Dermis blood vessel endothelial cell (primary cell): Measurements from ENCODE around the gene CAPN10. TPM values are rescaled to one million over a fixed set of nuclear protein-coding genes. Genes with fewer than 3 reads are reported as not detected.

ENCODE experiments used
- DNase-seq: peaks from one replicate; pipeline ENCODE4 v3.0.0; 2010
- total RNA-seq: library from RNA; depleted of rRNA; stranded (reverse); fragments of >200 nt; gene quantifications from 2 replicates; pipeline ENCODE4 v1.2.3, GENCODE V29; 2014

CAPN10 gene
- total RNA-seq, 1 donor from 2014 or later, result 40.8 TPM

GRCh38 chr2:240642061-240642805 lies 55.7 kb downstream of the CAPN10 start:
- DNase-seq, result no peak

- no peak for DNase-seq
Observed at GRCh38 chr2:240642806-240643092, 56.2 kb downstream of the CAPN10 start.

DNA sequence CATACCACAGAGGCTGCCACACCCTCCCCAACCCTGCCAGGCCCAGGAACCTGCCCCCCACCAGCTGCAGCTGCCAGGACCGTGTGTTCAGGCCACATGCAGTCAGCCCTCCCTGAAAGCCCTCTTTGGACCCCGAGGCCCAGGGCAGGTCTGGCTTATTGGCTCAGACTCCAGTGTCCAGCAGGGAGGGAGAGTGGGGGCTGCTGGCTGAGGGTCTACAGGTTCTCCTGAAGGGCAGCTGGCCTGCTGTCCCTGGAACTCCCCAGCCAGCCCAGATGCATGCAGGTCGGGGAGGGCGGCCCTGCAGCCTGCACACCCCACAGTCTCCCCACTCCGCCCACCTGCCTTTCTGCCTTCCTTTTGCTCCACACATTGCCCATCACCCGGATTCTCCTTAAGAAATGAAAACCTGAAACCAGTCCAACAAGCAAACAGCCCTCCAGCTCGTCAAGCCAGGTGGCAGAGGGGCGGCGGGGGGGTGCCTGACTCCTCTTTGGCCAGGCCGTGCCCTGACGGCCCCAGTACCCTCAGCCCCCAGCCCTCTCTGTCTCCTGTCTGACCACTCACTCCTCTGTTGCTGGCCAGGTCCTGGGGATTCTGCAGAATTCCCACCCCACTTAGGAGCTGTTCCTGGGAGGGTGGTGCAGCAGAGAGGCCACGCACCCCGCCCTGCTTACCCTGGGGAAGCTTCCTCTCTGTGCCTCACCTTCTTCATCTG lies 56.7 kb downstream of the CAPN10 start:
- no peak for DNase-seq

GRCh38 chr2:240643811-240644150 lies 57.2 kb downstream of the CAPN10 start:
- no peak for DNase-seq

GRCh38 chr2:240644171-240644651 lies 57.7 kb downstream of the CAPN10 start:
- DNase-seq, result no peak

DNA sequence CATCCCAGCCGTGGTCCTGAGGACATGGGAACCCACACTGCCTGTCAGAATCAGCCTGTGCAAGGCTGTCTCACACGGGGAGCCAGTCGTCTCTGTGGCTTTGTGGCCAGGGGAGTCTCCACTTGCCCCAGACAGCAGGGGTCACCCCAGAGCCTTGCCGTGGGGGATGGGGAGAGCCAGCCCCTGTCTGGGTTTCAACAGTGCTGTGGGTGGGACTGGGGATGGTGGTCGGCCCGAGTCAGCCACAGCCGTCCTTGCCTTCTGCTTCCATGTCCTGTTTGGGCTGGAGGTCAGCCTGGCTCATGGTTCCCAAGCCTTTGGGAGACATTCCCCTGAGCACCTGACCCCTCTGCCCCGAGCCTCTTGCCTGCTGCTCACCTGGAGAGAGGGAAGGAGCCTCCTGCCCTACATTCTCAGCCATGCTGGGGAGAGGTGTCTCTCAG lies 58.3 kb downstream of the CAPN10 start:
- no peak for DNase-seq

DNA sequence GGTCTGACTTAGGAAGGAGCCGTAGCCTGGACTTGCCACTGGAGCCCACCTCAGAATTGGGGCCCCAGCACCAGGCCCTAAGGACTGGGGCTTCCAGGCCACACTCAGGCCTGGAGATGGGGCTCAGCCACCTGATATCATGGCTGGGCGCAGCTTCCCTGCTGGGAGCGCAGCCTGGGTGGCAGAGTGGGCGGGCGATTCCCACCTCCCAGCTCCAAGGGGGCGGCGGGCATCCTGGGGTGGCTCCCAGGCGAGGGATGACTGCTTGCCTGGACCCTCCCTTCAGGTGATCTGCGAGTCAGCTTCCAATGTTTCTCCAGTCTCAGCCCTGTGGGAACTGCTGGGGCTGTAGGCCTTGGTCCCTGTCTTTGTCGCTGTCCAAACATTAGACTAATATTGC lies 58.8 kb downstream of the CAPN10 start:
- DNase-seq, result no peak

DNA sequence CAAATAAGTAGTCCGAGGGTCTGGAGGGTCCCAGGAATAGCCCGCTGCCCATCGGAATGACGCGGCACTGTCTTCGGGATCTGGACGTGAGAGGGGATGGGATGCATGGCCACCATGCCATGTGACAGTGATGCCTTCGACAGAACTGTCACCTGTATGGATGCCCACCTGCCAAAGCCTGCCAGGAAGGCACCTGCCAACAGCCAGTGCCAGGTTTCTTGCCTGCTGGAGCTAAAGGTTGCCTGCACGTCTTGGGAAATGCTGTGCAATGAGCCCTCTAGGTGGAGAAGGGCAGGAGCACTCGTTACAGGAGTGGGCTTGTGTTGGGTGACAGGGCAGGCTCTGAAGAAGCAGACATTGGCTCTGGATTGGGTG lies 59.3 kb downstream of the CAPN10 start:
- DNase-seq, result no peak

DNA sequence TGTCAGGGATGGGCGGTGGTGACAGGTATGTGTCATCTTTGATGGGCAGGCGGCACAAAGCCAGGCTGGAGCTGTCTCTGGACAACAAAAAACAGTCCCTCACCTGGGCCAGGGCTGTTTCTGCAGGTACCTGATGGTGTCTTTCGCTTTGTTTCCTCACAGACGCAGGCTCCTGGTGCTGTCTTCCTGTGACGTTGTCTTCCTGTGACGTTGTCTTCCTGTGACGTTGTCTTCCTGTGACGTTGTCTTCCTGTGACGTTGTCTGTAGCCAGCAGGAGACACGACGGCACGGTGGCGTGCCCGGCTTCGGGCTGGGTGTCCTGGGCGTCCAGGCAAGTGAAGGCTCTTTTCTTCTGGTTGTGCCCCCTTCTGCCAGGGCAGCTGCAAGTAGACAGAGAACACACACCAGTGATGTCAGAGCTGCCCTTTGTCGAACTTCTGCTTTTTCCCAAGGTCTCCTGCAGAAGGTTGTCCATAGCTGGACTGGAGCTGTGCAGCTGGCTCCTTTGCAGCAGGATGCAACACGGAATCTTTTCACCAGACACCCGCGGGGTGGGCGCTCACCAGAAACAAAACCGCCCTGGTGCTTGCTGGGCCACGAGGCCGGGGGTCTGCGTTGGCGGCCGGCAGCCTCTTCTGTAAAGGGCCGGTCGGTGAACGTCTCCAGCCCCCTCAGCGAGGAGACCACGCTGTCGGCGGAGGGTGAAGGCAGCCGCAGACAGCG lies 59.8 kb downstream of the CAPN10 start:
- DNase-seq, result peak; percentile 24

DNA sequence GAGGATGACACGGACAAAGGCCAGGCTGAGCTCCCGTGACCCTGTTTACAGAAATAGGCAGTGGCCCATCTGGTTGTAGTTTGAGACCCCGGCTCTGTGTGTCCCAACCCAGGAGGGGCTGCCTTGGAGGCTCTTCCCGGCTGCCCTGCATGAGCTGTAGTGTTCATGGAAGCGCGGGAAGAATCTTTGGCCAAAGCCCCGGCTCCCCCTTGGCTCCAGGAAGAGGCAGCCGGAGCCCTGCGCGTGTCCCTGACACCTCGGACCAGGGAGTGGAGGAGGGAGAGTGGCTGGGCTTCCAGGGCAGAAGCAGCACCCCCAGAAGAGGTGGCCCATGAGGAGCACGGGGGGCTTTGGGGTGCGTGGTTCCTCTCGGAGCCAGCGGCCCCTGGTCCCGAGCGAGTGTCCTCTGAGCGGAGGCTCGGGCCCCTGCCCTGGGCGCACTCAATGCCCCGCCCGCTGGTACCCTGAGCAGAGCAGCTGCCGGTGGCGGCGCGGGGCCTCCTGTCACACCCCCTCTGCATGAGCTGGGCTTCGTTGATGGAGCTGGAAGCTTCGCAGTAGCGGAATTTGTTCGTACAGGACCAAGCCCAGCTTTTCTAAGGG lies 60.5 kb downstream of the CAPN10 start:
- DNase-seq, result no peak

- DNase-seq, result no peak
Observed at GRCh38 chr2:240647503-240648154, 61.1 kb downstream of the CAPN10 start.

DNA sequence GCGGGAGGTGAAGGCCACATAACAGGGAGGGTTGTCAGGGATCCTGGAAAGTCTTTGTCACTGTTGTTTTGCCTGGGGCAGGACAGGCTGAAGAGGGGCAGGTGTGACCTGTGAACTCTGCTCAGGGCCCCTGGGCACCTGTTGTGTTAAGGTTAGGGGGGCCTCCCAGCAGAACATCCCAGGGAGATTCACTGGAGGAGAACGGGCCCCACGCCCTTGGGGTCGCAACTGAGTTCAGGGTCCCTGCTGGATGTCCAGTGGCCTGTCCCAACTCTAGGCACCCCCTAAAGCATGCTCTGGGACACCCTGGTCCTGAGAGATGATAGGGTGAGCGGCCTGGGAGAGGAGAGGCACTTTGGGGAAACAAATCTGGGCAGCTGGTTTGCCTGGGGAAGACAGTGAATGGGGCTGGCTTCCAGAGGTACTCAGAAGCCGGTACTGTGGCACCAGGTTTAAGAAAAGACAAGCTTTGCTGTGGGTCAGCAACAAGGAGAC lies 61.7 kb downstream of the CAPN10 start:
- DNase-seq, result no peak

Other genes with a start within 250 kb of the CAPN10 start
- gene GPC1, start 151.1 kb upstream of the CAPN10 start, total RNA-seq, result 8.3 and 11.3 TPM in 2 replicates
- 6.3 and 6.8 TPM in 2 replicates for gene ANKMY1, start 28.7 kb upstream of the CAPN10 start, total RNA-seq
- gene DUSP28, start 26.4 kb upstream of the CAPN10 start, total RNA-seq, result 1.9 and 2.4 TPM in 2 replicates
- 42.5 and 117 TPM in 2 replicates for gene RNPEPL1, start 18.2 kb upstream of the CAPN10 start, total RNA-seq
- gene GPR35, start 38.7 kb downstream of the CAPN10 start, total RNA-seq, result 0.33 and 0.85 TPM in 2 replicates
- not detected in 2 replicates for gene AQP12B, start 96.2 kb downstream of the CAPN10 start, total RNA-seq
- gene AQP12A, start 105.1 kb downstream of the CAPN10 start, total RNA-seq, result not detected in 2 replicates
- 0.05 TPM in 1 of 2 replicates, not detected in the other for gene KIF1A, start 233.5 kb downstream of the CAPN10 start, total RNA-seq